ENCODE measurements around the gene PLPPR1.
A peak's percentile ranks its signal among the peaks of the same experiment; 100 is the strongest.

PLPPR1 gene

DNA sequence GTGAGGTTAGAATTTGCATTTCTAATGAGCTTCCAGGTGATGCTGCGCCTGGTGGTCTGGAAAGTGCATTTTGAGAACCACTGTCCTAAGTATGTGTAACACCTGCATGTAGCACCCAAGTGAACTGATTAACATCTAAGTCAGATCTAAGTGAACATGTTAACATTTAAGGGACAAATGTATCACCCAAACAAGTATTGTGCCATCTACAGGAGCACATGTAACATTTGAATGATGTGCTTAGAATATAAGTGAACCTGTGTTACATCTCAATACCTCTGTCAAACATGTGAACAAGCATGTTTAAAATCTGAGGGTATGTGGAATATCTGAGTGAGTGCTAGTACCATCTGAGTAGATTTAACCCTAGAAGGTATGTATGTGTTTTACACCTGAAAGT is 68.7 kb downstream of the PLPPR1 start:
- in situ Hi-C loops (cut with MboI; ENCODE audit: low pct_unique_long_range_greater_than_20kb, low sequenced_read_pairs, unreplicated experiment), result no loop called here
- DNase-seq (ENCODE audit: low spot score), result no peak
- TF ChIP-seq, protein P1, sequence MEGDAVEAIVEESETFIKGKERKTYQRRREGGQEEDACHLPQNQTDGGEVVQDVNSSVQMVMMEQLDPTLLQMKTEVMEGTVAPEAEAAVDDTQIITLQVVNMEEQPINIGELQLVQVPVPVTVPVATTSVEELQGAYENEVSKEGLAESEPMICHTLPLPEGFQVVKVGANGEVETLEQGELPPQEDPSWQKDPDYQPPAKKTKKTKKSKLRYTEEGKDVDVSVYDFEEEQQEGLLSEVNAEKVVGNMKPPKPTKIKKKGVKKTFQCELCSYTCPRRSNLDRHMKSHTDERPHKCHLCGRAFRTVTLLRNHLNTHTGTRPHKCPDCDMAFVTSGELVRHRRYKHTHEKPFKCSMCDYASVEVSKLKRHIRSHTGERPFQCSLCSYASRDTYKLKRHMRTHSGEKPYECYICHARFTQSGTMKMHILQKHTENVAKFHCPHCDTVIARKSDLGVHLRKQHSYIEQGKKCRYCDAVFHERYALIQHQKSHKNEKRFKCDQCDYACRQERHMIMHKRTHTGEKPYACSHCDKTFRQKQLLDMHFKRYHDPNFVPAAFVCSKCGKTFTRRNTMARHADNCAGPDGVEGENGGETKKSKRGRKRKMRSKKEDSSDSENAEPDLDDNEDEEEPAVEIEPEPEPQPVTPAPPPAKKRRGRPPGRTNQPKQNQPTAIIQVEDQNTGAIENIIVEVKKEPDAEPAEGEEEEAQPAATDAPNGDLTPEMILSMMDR (IDR thresholded peaks at IDR 0.05; ENCODE audit: extremely low read depth, insufficient read depth, missing control alignments), result no peak

DNA sequence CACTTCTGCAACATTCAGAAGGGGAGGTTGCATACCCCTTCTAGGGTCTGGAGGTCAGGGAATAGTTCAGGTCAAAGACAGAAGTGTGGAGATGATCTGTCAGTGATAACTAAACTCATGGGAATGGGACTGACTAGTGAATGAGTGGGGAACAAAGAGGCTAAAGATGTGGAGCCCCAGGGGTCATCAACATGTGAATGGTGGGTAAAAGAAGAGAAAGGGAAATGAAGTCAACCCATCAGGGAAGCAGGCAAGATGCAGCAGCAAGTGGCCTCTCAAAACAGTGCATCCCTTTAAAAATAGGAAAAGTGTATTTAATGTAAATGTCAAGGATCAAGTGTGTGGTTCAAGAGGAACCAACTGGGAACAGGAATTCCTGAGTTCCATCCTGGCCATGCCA is 69.9 kb downstream of the PLPPR1 start:
- in situ Hi-C loops (cut with MboI; ENCODE audit: low pct_unique_long_range_greater_than_20kb, low sequenced_read_pairs, unreplicated experiment), result no loop called here
- TF ChIP-seq, protein P1 (IDR thresholded peaks at IDR 0.05; ENCODE audit: extremely low read depth, insufficient read depth, missing control alignments), result no peak
- no peak for DNase-seq (ENCODE audit: low spot score)

DNA sequence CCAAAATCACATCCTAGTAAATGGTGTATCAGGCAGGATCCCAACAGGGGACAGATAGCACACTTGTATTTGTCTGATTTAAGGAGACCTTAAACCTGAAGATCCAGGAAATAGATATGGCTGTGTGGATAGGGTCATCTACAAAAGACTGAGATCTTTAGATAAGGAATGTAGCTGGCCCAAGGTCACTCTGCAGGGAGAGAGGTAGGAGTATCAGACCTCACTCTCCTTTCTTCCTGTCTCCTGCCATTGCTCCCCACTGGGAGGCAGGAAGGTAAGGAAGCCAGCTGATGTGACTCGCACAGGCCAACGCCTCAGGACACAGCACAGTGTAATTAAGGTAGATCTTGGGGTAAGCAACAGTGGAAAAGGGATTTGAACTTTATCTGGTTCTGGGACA is 85.8 kb downstream of the PLPPR1 start:
- in situ Hi-C loops (cut with MboI; ENCODE audit: low pct_unique_long_range_greater_than_20kb, low sequenced_read_pairs, unreplicated experiment), result no loop called here
- DNase-seq (ENCODE audit: low spot score), result no peak

DNA sequence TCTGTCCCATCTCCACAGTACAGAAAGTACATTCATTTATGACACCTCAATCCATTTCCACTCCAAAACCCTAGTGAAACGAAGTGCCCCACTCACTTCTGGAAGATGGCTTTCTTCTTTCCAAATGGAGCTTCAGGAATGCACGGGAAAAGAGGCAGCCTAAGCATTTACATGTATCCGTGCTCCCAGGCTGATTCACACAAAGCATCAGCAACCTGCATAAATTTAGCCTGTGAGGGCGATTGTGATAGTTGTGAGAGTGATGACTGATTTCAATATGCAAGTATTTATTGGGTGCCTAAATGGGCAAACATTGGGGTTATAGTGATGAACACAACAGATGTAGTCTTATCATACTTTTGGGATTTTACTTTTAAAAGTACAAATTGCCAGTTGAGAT is 86.6 kb downstream of the PLPPR1 start:
- in situ Hi-C loops (cut with MboI; ENCODE audit: low pct_unique_long_range_greater_than_20kb, low sequenced_read_pairs, unreplicated experiment), result no loop called here
- TF ChIP-seq, protein P1 (IDR thresholded peaks at IDR 0.05; ENCODE audit: extremely low read depth, insufficient read depth, missing control alignments), result no peak
- no peak for DNase-seq (ENCODE audit: low spot score)

More for the DNA sequence above, 85.8 kb downstream of the PLPPR1 start:
- TF ChIP-seq, protein P1 (IDR thresholded peaks at IDR 0.05; ENCODE audit: extremely low read depth, insufficient read depth, missing control alignments), result no peak

DNA sequence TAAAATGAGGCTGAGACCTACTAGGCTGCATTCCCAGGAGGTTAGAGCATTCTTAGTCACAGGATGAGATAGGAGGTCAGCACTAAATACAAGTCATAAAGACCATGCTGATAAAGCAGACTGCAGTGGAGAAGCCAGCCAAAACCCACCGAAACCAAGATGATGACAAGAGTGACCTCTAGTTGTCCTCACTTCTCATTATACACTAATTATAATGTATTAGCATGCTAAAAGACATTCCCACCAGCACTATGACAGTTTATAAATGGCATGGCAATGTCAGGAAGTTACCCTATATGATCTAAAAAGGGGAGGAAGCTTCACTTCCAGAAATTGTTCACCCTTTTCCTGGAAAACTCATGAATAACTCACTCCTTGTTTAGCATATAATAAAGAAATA is 88.6 kb downstream of the PLPPR1 start:
- DNase-seq (ENCODE audit: low spot score), result no peak
- TF ChIP-seq, protein P1 (IDR thresholded peaks at IDR 0.05; ENCODE audit: extremely low read depth, insufficient read depth, missing control alignments), result no peak
- in situ Hi-C loops (cut with MboI; ENCODE audit: low pct_unique_long_range_greater_than_20kb, low sequenced_read_pairs, unreplicated experiment), result no loop called here

DNA sequence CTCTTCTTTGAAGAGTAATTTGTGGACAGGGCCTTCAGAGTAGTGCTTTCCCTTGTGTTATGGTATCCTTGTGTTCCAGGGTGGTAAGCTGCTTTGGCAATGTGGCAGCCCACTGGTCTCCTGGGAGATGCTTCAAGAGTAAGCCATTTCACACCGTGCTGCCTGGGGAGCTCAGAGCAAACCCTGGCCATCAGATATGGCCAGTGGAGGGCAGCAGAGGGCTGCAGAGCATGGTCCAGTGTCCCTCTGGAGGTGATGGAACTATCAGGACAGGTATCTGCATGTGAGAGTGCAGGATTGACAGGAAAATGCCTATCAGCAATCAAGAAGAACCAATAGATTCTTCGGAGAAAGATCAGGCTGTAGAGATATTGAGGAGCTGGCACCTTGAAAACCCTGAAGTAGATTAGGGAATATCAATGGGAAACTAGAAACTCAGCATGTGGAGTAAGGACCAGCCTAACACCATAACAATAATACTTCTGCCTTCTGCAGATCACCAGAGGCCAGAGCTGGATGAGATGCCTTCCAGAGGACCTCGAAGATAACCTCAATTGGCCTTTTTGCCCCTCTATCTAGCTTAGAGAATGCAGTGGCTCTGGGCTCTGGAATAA is 90.8 kb downstream of the PLPPR1 start:
- DNase-seq (ENCODE audit: low spot score), result peak; percentile 35
- in situ Hi-C loops (cut with MboI; ENCODE audit: low pct_unique_long_range_greater_than_20kb, low sequenced_read_pairs, unreplicated experiment), result no loop called here
- TF ChIP-seq, protein P1 (IDR thresholded peaks at IDR 0.05; ENCODE audit: extremely low read depth, insufficient read depth, missing control alignments), result peak; percentile 88

Data from GM13977 (cell line).